Measurements from ENCODE around the gene TAS1R2.

TAS1R2 gene

DNA sequence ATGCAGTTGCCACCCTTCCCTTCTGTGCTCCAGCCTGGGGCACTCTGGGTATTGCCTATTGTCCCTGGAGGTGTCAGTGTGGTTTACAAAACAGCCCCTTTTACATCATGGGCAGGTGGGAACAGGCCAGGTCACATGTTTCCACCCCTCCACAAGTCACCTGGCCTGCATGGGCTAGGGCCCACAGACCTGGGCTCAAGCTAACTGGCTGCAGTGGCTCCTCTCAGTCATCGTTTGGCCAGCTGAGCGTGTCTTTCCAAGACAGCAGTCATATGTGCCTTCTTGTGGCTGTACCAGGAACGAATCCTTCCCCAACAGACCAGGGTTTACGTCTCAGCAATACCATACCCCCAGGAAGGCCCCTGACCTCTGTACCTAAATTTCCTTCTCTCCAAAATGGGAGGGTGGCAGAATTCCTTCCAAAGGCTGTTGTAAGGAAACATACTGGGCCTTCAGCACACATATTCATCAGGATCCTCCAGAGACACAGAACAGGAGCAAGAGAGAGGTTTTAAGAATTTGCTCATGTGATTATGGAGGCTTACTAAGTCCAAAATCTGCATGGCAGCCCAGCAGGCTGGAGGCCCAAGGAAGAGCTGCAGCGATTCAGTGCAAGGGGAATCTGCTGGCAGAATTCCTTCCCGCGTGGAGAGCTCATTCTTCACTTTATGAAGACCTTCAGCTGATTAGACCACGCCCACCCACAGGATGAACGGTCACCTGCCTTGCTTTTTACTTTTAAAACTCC lies 10.6 kb upstream of the TAS1R2 start:
- DNase-seq (ENCODE audit: low read depth), result no peak
- H3K4me3 ChIP-seq (ENCODE audit: low read depth, low read length), result no peak overlapping the region
- TF ChIP-seq, protein P1, sequence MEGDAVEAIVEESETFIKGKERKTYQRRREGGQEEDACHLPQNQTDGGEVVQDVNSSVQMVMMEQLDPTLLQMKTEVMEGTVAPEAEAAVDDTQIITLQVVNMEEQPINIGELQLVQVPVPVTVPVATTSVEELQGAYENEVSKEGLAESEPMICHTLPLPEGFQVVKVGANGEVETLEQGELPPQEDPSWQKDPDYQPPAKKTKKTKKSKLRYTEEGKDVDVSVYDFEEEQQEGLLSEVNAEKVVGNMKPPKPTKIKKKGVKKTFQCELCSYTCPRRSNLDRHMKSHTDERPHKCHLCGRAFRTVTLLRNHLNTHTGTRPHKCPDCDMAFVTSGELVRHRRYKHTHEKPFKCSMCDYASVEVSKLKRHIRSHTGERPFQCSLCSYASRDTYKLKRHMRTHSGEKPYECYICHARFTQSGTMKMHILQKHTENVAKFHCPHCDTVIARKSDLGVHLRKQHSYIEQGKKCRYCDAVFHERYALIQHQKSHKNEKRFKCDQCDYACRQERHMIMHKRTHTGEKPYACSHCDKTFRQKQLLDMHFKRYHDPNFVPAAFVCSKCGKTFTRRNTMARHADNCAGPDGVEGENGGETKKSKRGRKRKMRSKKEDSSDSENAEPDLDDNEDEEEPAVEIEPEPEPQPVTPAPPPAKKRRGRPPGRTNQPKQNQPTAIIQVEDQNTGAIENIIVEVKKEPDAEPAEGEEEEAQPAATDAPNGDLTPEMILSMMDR (IDR thresholded peaks at IDR 0.05; ENCODE audit: control insufficient read depth, extremely low read depth, insufficient read depth), result no peak

DNA sequence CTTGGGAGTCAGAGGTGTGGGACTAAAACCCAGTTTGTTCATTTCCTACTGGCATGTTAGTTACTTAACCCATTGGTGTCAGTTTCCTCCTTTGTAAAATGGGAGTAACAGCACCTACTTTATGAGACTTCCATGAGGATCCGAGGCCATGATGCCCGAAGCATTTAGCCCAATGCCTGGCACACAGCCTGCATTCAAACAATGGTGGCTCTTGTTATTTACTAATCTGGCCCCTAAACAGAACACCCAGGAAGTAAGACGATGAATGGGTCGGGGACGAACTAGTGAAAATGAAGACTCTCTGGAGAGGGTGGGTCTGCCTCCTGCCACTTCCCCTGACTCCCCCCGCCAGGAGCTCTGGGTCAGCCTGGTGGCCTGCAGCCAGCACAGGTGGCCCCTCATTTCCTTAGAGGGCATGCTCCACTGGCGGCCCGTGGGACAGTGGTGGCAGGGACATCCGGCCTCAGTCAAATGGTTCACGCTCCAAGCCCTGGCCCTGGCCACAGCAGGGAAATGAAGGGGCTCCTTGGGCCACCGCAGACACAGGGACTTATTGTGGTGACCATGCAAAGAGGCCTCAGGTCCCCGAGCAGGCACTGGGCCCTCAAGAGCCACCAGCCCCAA lies 9.5 kb upstream of the TAS1R2 start:
- no peak for DNase-seq (ENCODE audit: low read depth)
- TF ChIP-seq, protein P1 (IDR thresholded peaks at IDR 0.05; ENCODE audit: control insufficient read depth, extremely low read depth, insufficient read depth), result no peak

DNA sequence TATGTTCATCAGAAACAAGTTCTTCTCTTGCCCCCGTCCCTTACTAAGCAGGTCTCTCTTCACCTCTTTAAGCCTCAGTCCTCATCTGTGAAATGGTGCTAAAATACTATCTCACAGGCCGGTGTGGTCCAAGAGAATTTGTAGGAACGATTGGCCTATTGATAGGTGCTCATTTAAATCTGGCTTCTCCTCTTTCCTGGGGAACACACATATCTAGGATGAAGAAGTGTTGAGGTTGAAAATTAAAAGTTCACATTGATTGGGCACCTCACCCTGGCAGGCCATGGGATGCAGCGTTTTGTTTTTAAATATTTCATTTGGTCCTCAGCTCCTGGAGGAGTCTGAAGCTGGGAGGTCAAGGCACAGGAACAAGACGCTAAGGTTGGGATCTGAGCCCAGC lies 8.9 kb upstream of the TAS1R2 start:
- no peak for DNase-seq (ENCODE audit: low read depth)
- no peak overlapping the region for H3K4me3 ChIP-seq (ENCODE audit: low read depth, low read length)
- TF ChIP-seq, protein P1 (IDR thresholded peaks at IDR 0.05; ENCODE audit: control insufficient read depth, extremely low read depth, insufficient read depth), result no peak

More for the DNA sequence above, 9.5 kb upstream of the TAS1R2 start:
- H3K4me3 ChIP-seq (ENCODE audit: low read depth, low read length), result no peak overlapping the region

DNA sequence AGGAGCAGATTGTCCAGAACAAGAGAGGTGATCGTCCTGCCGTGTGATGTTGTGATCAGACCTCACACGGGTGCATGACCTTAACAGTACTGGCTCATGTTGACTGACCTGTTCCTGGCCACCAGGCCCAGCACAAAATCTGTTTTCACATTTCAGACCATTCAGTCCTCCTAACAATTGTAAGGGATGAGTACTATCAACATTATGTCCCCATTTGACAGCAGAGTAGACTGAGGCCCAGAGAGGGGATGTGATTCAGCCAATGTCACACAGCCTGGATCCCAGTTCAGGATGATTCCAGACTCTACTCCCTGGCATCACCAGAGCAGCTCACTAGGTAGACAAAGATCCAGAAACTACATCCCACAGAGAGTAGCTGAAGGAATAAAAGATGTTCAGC lies 7.4 kb upstream of the TAS1R2 start:
- TF ChIP-seq, protein P1 (IDR thresholded peaks at IDR 0.05; ENCODE audit: control insufficient read depth, extremely low read depth, insufficient read depth), result no peak
- DNase-seq (ENCODE audit: low read depth), result no peak
- H3K4me3 ChIP-seq (ENCODE audit: low read depth, low read length), result no peak overlapping the region

GRCh38 chr1:18866314-18866713 lies 6.9 kb upstream of the TAS1R2 start:
- DNase-seq (ENCODE audit: low read depth), result no peak
- no peak overlapping the region for H3K4me3 ChIP-seq (ENCODE audit: low read depth, low read length)
- TF ChIP-seq, protein P1 (IDR thresholded peaks at IDR 0.05; ENCODE audit: control insufficient read depth, extremely low read depth, insufficient read depth), result no peak

- H3K4me3 ChIP-seq (ENCODE audit: low read depth, low read length), result no peak overlapping the region
- TF ChIP-seq, protein P1 (IDR thresholded peaks at IDR 0.05; ENCODE audit: control insufficient read depth, extremely low read depth, insufficient read depth), result no peak
- no peak for DNase-seq (ENCODE audit: low read depth)
Measured at GRCh38 chr1:18865176-18865575, 5.7 kb upstream of the TAS1R2 start.
